ENCODE data around the gene GNAT1. TPM values are rescaled to one million over a fixed set of nuclear protein-coding genes. Genes with fewer than 3 reads are reported as not detected.
A peak's percentile ranks its signal among the peaks of the same experiment; 100 is the strongest.

GNAT1 gene
- total RNA-seq (2016; rRNA removed; fragmentation: Illumina TruSeq; extraction: Trizol) (0.15 TPM in 1 of 2 replicates, not detected in the other), polyA plus RNA-seq (2011; rRNA removed) (0.03 TPM in 1 of 2 replicates, not detected in the other), polyA minus RNA-seq (2011; rRNA and poly(A)+ RNA removed; ENCODE audit: low replicate concordance) (0.47 and 2.3 TPM in 2 replicates), Bru-seq, nascent RNA (percentile 29 among the genes with signal in this experiment), BruChase-seq, experiment 1, labeled RNA remaining after a 6-hour chase (percentile 18 among the genes with signal in this experiment), BruChase-seq, experiment 2, labeled RNA remaining after a 2-hour chase (percentile 11 among the genes with signal in this experiment)
- total RNA-seq (2016; cell fraction: cytosol; rRNA removed; fragmentation: Illumina TruSeq; extraction: Trizol; ENCODE audit: low read depth) = 1.8 and 2.0 TPM in 2 replicates
- total RNA-seq (2016; cell fraction: insoluble cytoplasmic fraction; rRNA removed; fragmentation: Illumina TruSeq; extraction: Trizol) = 0.09 and 0.28 TPM in 2 replicates
- 0.87 and 1.1 TPM in 2 replicates for total RNA-seq (2016; cell fraction: membrane; rRNA removed; fragmentation: Illumina TruSeq; extraction: Trizol)
- 0.25 and 0.44 TPM in 2 replicates for total RNA-seq (2016; cell fraction: nucleus; rRNA removed; fragmentation: Illumina TruSeq; extraction: Trizol)
- polyA plus RNA-seq (2011; cell fraction: cytosol; rRNA removed) = not detected in 2 replicates
- 0.14 and 0.33 TPM in 2 replicates for polyA plus RNA-seq (2011; cell fraction: nucleus; rRNA removed)
- polyA plus RNA-seq (2012) = 0.08 TPM in 1 of 2 replicates, not detected in the other
- polyA plus RNA-seq (2016; cell fraction: cytosol; fragmentation: Illumina TruSeq; extraction: Trizol; ENCODE audit: low read depth) = not detected in 2 replicates
- not detected in 2 replicates for polyA plus RNA-seq (2016; cell fraction: insoluble cytoplasmic fraction; fragmentation: Illumina TruSeq; extraction: Trizol; ENCODE audit: low read depth)
- polyA plus RNA-seq (2016; cell fraction: membrane; fragmentation: Illumina TruSeq; extraction: Trizol; ENCODE audit: low read depth) = not detected in 2 replicates
- polyA plus RNA-seq (2016; cell fraction: nucleus; fragmentation: Illumina TruSeq; extraction: Trizol; ENCODE audit: insufficient read depth, low read depth) = 0.31 TPM in 1 of 2 replicates, not detected in the other
- polyA minus RNA-seq (2011; cell fraction: cytosol; rRNA and poly(A)+ RNA removed) = 0.26 TPM in 1 of 2 replicates, not detected in the other
- 1.2 and 1.5 TPM in 2 replicates for polyA minus RNA-seq (2011; cell fraction: nucleus; rRNA and poly(A)+ RNA removed)
- long read RNA-seq, experiment 1 = 0 reads
- long read RNA-seq, experiment 2 = 0 reads

DNA sequence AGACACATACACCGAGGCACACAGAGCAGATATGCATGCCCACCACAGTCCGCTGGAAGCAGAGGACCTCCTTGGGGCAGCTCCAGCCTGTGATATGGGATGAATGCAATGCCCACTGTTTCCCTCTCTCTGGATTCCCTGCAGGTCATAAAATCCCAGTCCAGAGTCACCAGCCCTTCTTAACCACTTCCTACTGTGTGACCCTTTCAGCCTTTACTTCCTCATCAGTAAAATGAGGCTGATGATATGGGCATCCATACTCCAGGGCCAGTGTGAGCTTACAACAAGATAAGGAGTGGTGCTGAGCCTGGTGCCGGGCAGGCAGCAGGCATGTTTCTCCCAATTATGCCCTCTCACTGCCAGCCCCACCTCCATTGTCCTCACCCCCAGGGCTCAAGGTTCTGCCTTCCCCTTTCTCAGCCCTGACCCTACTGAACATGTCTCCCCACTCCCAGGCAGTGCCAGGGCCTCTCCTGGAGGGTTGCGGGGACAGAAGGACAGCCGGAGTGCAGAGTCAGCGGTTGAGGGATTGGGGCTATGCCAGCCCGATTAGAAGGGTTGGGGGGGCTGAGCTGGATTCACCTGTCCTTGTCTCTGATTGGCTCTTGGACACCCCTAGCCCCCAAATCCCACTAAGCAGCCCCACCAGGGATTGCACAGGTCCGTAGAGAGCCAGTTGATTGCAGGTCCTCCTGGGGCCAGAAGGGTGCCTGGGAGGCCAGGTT lies at the start of gene GNAT1:
GNAT1 (plus strand) TSS at position 675 of the 725 bp plus-strand sequence. CDS start 116 bp downstream, outside the sequence.
- CTCF ChIA-PET (ENCODE audit: low intra/inter-chr PET ratio, low total read pairs) = interaction anchor here (0.9 to 4.8 kb wide), 3 partner anchors 32 to 70 kb away, joined by 6 to 265 read pairs (median 13); no protein-coding TSS in a partner anchor
- intact Hi-C loops (cut with micrococcal nuclease; ENCODE audit: unreplicated experiment) = loop anchor here (5.0 kb wide), 1 partner anchor 81 kb away; no protein-coding TSS in a partner anchor
- H3K9ac ChIP-seq (ENCODE audit: insufficient read depth, low read depth, low read length) = no peak within 1 kb of the TSS
- H3K27ac ChIP-seq (ENCODE audit: extremely low read length, insufficient read depth, low read length) = no peak within 1 kb of the TSS
- H3K79me2 ChIP-seq (ENCODE audit: insufficient read depth, low read length) = no peaks in the 10 kb centered on the region
- no peaks in the 10 kb centered on the region for H3K9me3 ChIP-seq (ENCODE audit: low read length)
- WGBS (ENCODE audit: low lambda C conversion rate) = 52% methylated on average over 6 of the region's 8 CpGs
- BruUV-seq (replicated peaks) = no TSS peak
- FAIRE-seq (no peak), ATAC-seq (no peak), DNase-seq (ENCODE audit: low spot score) (no peak)
- H3K27me3 ChIP-seq (ENCODE audit: control insufficient read depth in 1 of 2, insufficient read depth in 2 of 2, low read length in 2 of 2) = no peaks in the 10 kb centered on the region
- no peak within 1 kb of the TSS for H3K4me3 ChIP-seq (replicated peaks in 1 of 3; ENCODE audit: insufficient read depth in 1 of 3, low read depth in 2 of 3, low read length in 3 of 3)
- POLR2A ChIA-PET = interaction anchor here (0.7 to 3.2 kb wide), 6 partner anchors 12 to 45 kb away, joined by 3 to 14 read pairs (median 6); partner anchors contain the start of gene GNAI2
- no peak within 1 kb of the TSS for H2AFZ ChIP-seq (ENCODE audit: low read length)
- peaks cover 4% of the 10 kb centered on the region for H4K20me1 ChIP-seq (ENCODE audit: insufficient read depth, low read length)
- H3K4me2 ChIP-seq (ENCODE audit: low read depth, low read length) = no peak within 1 kb of the TSS
- TF ChIP-seq, protein P1, sequence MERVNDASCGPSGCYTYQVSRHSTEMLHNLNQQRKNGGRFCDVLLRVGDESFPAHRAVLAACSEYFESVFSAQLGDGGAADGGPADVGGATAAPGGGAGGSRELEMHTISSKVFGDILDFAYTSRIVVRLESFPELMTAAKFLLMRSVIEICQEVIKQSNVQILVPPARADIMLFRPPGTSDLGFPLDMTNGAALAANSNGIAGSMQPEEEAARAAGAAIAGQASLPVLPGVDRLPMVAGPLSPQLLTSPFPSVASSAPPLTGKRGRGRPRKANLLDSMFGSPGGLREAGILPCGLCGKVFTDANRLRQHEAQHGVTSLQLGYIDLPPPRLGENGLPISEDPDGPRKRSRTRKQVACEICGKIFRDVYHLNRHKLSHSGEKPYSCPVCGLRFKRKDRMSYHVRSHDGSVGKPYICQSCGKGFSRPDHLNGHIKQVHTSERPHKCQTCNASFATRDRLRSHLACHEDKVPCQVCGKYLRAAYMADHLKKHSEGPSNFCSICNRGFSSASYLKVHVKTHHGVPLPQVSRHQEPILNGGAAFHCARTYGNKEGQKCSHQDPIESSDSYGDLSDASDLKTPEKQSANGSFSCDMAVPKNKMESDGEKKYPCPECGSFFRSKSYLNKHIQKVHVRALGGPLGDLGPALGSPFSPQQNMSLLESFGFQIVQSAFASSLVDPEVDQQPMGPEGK (CRISPR knock-in tag; IDR thresholded peaks at IDR 0.05) = no peak
- no peak for TF ChIP-seq SKI (IDR thresholded peaks at IDR 0.05; ENCODE audit: partially characterized antibody)
- peaks cover 39% of the 10 kb centered on the region for H3K4me1 ChIP-seq (ENCODE audit: insufficient read depth, low read length)
- H3K36me3 ChIP-seq (replicated peaks in 1 of 2; ENCODE audit: control insufficient read depth in 1 of 2, insufficient read depth in 2 of 2, low read length in 2 of 2) = peaks cover 0 to 3% of the 10 kb centered on the region in 2 experiments; a peak in 2 of 5 replicates
- in situ Hi-C loops (cut with HindIII; ENCODE audit: extremely low pct_ligation_motif_present, low pct_unique_long_range_greater_than_20kb) = loop anchor here (5.0 to 10.0 kb wide), 2 partner anchors 36 to 84 kb away; partner anchors contain the start of gene LSMEM2

All from HepG2 (cell line).